ENCODE measurements around the gene E2F6.

Gene E2F6

GRCh38 chr2:11492720-11493119, 26.8 kb upstream of the E2F6 start:
- DNase-seq, result no peak

GRCh38 chr2:11492244-11492643, 26.3 kb upstream of the E2F6 start:
- DNase-seq, result no peak

- no peak for DNase-seq
Measured at GRCh38 chr2:11491348-11491933, 25.5 kb upstream of the E2F6 start.

GRCh38 chr2:11490194-11490593, 24.2 kb upstream of the E2F6 start:
- DNase-seq, result no peak

GRCh38 chr2:11488809-11489208, 22.8 kb upstream of the E2F6 start:
- DNase-seq, result no peak

GRCh38 chr2:11483806-11484617, 18.1 kb upstream of the E2F6 start:
- no peak for DNase-seq

GRCh38 chr2:11482473-11483035, 16.6 kb upstream of the E2F6 start:
- no peak for DNase-seq

- no peak for DNase-seq
Measured at GRCh38 chr2:11481789-11482472, 16.0 kb upstream of the E2F6 start.

GRCh38 chr2:11481426-11481788, 15.4 kb upstream of the E2F6 start:
- DNase-seq, result no peak

- no peak for DNase-seq
Measured at GRCh38 chr2:11480859-11481258, 14.9 kb upstream of the E2F6 start.

- no peak for DNase-seq
Measured at GRCh38 chr2:11480406-11480805, 14.4 kb upstream of the E2F6 start.

GRCh38 chr2:11478899-11479605, 13.1 kb upstream of the E2F6 start:
- no peak for DNase-seq

GRCh38 chr2:11477994-11478393, 12.0 kb upstream of the E2F6 start:
- peak; percentile 77 for DNase-seq

- DNase-seq, result no peak
Measured at GRCh38 chr2:11473659-11474433, 7.9 kb upstream of the E2F6 start.

- DNase-seq, result no peak
Measured at GRCh38 chr2:11467749-11468148, 1.8 kb upstream of the E2F6 start.

- DNase-seq, result no peak
Measured at GRCh38 chr2:11467129-11467649, 1.2 kb upstream of the E2F6 start.

GRCh38 chr2:11466307-11467128, 557 bp upstream of the E2F6 start:
- DNase-seq, result no peak

- no peak for DNase-seq
Measured at GRCh38 chr2:11465110-11465484, 864 bp downstream of the E2F6 start.

- DNase-seq, result no peak
Measured at GRCh38 chr2:11459816-11460215, 6.1 kb downstream of the E2F6 start.

GRCh38 chr2:11458753-11459152, 7.2 kb downstream of the E2F6 start:
- no peak for DNase-seq

- DNase-seq, result no peak
Measured at GRCh38 chr2:11457935-11458334, 8.0 kb downstream of the E2F6 start.

Measured in amniotic stem cell (primary cell).